Cerebellar cortex (tissue), 1 donor: Measurements from ENCODE around the gene CD163.
A peak's percentile ranks its signal among the peaks of the same experiment; 100 is the strongest.
"Not testable (repeated sequence)": the region's sequence is repeated elsewhere in the genome, so short reads cannot be mapped to it uniquely, and the experiment has no call there.

ENCODE experiments used
- DNase-seq: peaks from one replicate; pipeline ENCODE4 v3.0.0-alpha.2; 2015; ENCODE audit warnings: low spot score

CD163 gene

DNA sequence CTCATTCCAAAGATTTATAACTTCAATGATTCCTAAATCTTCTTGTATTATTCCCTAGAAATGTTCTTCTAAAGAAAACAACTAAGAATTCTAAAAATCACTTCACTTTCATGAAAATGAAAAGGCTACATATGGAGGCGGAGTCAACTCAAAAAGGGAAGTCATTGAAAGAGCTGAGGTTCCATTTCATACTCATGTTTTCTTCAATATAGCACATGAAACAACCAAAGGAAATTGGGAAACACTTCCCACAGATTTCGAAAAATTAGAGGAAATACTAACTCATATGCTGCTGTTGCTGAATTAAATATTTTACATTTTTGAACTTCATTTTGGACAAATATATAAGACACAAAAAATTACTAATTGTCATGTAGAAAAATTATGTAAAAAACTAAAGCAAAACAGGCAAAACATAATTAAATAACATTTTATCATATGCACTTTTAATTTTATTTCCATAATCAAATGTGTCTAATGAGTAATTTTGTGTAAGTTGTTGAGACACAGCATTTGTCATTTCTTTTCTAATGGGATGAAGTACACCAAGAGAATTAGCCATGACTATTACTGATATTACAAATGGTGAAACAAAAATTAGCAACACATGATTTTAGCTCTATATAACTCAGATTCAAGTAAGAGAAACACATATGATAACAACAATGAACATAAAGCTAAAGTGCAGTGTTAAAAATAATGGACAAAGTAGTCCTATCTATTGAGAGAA lies at the start of gene CD163:
Gene CD163 (minus strand): TSS at position 92 of the 730 bp plus-strand sequence. CDS start 87 bp downstream, at position 5.
- no peak for DNase-seq

DNA sequence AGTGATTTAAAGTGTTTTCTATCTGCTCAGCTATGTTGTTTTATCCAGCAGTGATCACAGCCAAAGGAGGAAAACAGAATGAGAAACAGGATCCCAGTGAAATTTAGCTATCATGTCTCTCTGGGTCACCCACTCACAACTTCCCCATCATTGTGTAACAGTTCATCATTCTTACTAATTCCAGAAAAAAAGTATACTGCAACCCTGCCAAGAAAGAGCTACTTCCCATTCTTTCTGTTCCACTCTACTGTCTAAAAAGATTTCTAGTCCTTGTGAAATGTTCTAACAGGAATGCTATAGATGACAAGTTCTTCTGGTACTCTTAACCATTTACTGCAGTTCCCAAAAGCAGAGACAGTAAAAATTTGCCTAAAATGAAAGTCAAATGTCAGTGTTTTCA lies 39.2 kb upstream of the CD163 start:
- no peak for DNase-seq

DNA sequence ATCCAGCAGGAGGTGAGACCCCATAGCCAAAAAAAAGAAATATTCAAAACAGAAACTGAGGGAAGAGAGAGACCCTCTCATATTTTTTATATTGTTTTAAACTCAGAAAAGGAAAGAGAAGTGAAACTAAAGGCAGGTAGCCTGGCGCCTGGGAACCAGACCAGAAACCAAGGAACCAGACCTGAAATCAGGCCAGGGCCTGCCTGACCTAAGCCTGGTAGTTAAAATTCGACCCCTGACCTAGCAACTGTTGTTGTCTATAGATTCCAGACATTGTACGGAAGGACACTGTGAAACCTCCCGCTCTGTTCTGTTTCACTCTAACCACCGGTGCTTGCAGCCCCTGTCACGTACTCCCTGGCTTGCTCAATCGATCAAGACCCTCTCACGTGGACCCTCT lies 38.5 kb upstream of the CD163 start:
- DNase-seq = no peak

DNA sequence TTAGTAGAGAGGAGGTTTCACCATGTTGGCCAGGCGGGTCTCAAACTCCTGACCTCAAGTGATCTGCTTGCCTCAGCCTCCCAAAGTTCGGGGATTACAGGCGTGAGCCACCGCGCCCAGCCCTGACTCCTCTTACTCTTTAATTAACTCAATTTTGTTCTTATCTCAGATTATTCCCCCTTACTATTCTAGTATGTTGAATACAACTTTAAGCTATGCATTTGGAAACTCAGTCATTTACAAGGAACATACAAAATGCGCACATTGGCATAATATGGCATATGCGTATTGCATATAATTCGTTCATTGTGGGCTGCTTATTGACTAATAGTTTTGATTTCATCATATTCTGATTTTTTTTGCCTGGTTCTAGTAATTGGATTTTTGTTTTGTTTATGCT lies 10.8 kb upstream of the CD163 start:
- DNase-seq = no peak

DNA sequence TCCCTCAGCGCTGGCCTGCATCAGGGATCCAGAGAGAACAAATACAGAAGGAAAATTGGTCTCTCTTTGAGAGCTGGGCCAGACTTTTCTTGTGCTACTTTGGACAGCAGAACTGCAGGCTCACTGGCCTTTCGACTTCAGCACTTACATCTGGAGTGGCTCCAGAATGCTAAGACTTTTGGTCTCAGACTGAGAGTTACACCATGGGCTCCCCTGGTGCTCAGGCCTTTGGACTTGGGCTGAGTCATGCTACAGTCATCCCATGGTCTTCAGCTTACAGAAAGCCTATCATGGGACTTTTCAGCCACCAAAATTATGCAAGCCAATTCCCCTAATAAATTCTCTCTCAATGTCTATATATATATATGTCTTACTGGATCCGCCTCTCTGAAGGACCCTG lies 9.0 kb upstream of the CD163 start:
- DNase-seq = no peak

DNA sequence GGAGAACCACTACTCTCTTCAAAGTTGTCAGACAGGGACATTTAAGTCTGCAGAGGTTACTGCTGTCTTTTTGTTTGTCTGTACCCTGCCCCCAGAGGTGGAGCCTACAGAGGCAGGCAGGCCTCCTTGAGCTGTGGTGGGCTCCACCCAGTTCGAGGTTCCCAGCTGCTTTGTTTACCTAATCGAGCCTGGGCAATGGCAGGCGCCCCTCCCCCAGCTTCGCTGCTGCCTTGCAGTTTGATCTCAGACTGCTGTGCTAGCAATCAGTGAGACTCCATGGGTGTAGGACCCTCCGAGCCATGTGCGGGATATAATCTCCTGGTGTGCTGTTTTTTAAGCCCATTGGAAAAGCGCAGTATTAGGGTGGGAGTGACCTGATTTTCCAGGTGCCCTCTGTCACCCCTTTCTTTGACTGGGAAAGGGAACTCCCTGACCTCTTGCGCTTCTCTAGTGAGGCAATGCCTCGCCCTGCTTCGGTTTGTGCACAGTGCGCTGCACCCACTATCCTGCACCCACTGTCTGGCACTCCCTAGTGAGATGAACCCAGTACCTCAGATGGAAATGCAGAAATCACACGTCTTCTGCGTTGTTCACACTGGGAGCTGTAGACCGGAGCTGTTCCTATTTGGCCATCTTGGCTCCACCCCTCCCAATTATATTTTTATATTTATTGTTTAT lies 6.4 kb upstream of the CD163 start:
- DNase-seq = not testable (repeated sequence)

DNA sequence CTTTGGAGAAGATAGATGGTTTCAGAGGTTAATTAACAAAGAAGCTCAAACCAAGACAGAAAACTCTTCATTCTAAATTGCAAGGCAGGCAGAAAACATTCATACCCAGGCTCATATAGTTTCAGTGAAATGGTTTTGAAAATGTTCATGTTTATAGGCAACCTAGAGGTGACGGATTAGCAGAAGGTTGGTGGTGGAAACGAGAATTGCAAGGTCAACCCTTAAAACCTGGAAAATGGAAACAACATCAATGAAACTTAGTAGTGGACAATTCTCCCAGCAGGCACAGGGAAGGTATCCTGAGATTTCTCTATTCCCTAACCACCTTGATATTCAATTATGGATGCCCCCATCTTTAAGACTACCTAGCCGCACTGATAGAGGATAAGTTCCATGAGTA lies 965 bp downstream of the CD163 start:
- DNase-seq = no peak

DNA sequence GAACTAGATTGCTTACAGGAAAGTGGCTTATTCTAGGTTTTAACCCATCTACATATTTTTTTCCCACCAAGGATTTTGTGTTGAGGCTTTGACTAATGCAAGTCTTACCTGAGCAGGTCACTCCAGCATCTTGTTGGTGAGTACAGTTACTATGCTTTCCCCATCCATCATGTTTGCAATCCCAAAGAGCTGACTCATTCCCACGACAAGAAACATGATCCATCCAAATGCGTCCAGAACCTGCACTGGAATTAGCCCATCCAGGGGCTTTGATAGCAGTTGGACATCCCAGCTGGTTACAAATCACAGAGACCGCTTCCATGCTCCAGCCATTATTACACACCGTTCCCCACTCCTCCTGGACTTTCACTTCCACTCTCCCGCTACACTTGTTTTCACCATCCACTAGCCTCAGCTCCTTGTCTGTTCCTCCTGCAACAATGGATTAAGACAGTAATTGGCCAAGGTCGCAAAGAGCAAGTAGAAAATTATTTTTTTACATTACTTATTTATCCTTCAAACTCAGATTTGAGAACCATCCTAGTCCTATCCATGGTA lies 2.5 kb downstream of the CD163 start:
- no peak for DNase-seq

DNA sequence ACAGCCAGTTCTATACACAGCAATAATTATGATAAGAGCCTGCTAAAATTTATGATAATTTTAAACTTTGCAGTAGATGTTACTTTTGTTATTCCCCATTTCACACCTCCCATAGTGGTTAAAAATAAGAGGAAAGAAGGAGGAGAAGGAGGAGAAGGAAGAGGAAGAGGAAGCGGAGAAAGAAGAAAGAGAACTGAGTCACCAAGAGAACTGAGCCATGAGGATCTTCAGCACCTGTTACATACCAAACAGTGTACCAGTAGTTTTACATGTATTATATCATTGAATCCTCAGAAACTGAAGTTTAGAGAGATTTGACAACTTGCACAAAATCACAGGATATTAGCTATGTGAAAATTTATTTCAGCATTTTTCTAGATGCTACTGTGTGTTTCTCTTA lies 3.9 kb downstream of the CD163 start:
- no peak for DNase-seq

DNA sequence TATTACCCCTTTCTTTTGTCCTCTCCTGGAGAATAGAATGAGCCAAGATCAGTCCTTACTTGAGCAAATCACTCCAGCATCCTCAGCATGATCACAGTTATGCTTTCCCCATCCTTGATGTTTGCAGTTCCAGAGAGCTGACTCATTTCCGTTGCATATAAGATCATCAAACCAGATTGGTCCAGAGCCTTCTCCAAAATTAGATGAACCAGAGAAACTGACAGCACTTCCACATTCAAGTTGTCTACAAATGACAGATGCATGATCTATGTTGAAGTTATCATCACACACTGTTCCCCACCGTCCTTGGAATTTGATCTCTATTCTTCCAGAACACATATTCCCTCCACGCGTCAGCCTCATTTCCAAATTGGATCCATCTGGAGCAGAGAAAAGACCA lies 4.8 kb downstream of the CD163 start:
- no peak for DNase-seq

DNA sequence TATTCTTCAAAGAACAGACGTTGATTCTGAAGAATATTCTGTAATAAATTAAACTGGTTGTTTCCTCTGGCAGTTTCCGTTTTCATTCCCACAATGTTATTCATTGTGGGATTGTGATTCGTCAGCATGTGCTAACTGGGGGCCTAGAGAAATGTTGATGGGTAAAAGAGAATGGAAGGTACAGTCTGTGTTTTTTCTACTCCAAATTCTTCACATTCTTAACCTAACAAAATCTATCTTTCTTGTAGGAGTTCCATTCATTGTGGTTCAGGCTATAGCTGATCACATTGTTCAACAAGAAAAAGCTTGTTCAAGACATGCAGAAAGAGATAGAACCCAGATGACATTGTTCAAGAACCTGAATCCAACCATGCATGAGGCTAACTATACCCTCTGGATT lies 5.9 kb downstream of the CD163 start:
- DNase-seq = no peak

DNA sequence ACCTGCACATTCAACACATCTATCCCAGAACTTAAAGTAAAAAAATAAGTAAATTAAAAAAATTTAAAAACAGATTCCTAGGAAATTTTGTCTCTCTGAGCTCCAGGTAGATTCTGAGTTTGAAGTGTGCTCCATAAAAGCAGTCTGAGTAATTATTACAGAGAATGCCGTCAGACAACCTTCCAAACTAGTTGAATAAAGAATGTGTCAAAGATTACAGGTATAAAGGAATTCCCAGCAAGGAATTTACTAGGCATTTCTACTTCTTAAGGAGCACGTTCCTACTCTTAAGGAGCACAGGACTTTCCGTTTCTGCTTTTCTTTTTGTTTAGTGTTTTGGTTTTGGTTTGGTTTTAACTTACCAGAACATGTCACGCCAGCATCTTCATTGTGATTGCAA lies 7.1 kb downstream of the CD163 start:
- no peak for DNase-seq

DNA sequence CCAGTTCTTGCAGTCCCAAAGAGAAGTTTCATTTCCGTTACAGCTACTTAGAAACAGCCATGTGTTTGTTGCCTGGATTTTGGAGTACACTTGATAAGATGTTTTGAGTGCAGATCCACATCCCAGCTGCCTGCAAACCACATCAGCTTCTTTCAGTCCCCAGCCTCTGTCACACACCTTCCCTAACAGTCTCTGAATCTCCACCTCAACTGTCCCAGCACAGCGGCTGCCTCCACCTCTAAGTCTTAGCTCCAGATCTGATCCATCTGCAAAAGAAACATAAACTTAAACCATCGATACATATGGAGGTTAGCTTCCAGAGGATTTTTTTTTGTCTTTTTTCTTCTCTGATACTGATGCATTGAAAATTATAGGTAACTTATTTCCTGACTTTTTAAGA lies 8.4 kb downstream of the CD163 start:
- no peak for DNase-seq

DNA sequence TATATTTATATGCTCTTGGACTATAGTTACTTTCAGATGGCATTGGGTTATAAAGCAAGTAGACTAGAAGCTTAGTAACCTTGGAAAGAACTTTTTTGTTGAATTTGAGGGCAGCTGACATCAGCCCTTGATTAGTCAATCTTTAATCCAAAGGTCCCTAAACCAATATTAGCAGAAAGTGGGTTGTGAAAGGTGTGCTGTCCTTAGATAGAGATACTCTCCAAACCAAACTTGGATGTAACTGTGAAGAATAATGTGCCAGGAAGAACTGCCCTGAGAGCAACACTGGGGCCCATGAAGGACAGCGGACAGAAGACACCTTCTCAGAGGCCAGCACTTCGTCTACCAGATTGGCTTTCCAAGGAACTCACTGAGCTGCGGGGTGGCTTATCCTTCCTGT lies 10.6 kb downstream of the CD163 start:
- DNase-seq = no peak

DNA sequence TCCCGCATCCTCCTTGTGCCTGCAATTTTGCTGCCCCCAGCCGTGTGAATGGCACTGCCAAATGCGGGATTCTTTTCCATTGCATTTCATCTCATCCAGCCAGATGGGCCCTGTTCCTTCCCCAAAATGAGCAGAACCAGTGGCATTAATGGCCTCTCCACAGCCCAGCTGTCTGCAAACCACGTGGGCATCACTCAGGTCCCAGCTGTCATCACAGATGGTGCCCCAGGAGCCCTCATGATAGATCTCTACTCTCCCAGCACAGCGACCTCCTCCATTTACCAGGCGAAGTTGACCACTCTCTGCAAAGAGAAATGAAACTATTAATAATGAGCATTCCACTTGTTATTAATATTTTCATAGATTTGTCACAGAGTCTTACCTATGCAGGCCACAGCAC lies 17.1 kb downstream of the CD163 start:
- DNase-seq = no peak

DNA sequence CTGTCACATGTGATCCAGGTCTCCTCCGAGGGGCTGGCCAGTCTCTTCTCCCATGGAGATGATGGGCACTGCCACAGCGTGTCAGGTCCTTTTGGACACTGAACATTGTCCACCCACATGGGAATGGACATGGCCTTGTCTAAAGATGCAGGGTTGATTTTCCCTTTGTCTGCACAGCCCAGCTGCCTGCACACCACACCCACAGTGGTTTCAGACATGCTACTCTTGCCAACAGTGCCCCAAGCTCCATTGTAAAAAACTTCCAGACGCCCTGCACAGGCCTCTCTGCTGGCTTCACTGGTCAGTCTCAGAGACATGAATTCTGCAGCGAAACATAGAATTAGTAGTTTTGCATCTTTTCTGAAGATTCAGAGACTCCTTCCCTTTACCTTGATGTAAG lies 18.5 kb downstream of the CD163 start:
- no peak for DNase-seq

DNA sequence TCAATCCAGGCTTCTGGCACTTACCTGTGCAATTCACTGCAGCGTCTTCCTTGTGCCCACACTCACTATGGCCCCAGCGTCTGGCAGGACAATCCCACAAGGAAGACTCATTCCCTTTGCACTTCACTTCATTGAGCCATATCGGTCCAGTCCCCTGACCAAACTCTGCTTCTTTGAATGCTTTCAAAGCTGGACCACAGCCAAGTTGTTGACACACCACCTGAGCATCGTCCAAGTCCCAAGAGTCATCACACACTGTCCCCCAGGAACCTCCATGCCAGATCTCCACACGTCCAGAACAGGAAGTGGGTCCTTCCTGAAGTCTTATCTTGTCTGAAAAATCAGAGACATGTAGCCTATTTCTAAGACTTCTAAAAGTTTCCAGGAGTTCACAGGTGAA lies 20.2 kb downstream of the CD163 start:
- no peak for DNase-seq

DNA sequence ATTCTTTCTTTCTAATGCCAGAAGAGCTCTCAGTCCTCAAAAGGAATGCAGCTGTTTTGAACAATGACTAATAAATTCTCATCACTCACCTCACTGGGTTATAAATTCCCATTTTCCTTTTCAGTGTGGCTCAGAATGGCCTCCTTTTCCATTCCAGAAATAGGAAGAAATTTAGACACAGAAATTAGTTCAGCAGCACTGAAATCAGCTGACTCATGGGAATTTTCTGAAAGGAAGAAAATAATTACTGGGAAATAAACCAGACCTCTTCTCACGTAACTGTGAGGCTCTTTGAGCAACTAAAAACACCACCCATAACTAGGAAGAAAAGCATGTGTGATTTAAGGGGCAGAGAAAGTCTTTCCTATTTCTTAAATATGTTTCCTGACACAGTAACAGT lies 23.8 kb downstream of the CD163 start:
- no peak for DNase-seq

DNA sequence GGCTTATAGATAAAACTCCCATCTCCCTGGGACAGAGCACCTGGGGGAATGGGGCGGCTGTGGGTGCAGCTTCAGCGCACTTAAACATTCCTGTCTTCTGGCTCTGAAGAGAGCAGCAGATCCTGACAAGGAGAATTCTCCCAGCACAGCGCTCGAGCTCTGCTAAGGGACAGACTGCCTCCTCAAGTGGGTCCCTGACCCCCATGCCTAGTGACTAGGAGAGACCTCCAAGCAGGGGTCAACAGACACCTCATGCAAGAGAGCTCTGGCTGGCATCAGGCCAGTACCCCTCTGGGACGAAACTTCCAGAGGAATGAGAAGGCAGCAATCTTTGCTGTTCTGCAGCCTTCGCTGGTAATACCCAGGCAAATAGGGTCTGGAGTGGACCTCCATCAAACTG lies 31.5 kb downstream of the CD163 start:
- no peak for DNase-seq

DNA sequence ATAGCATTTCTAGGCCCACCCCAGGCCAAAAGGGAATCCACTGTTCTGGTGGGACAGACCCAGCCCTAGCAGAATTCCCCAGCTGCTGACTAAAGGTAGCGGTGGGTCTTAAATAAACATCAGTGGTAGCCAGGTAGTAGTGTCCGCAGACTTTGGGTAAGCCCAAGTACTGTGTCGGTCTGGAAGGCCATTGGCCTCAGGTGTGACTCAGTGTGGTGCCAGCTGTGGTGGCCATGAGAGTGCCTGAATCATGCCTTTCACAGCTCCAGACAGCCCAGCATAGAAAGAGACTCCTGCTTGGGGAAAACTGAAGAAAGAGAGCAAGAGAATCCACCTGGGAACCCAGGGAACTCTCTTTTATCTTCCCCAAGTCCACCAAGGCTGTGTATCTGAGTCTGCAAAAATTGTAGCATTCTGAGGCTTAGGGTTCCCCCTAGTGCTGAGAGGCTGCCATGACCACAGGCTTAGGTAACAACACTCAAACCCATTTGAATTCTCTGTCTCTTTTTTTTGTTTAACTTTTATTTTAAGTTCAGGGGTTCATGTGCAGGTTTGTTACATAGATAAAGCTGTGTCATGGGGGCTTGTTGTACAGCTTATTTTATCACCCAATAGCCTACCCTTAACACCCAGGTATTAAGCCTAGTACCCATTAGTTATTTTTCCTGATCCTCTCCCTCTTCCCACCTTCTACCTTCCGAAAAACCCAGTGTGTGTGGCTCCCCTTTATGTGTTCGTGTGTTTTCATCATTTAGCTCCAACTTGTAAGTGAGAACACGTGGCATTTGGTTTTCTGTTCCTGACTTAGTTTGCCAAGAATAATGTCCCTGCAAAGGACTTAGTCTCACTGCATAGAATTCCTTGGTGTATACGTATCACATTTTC lies 43.0 kb downstream of the CD163 start:
- DNase-seq = peak; percentile 23

DNA sequence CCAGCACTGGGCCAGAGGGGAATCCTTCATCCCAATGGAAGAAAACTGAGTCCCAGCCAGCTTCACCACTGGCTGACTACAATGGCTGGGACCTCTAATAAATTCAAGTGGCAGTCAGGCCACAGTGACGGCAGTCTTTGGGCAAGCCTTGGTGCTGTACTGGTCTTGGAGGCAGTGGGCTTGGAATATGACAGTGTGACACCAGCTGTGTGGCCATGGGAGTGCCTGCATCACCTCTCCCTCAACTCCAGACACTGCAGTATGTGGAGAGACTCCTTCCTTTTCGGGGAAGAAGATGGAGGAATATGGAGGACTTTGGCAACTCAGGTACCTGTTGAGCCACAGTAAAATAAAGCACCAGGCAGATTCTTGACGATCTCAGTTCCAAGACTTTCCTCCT lies 43.6 kb downstream of the CD163 start:
- no peak for DNase-seq

DNA sequence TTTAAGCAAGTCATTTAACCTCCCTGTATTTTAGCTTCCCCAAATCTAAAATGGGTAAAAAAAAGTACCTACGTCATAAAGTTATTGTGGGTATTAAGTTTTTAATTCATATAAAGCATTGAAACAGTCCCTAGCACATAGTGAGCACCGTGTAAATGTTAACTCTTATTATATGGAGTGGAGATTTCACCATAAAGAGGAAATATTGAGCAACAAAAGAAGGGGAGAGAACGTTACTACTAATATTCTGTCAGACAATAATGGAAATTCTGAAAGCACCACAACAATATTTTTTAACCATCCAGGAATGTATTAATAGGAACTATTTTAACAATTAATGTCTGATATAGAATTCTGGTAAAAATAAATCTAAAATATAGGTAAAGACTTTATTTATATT lies 51.8 kb downstream of the CD163 start:
- no peak for DNase-seq

DNA sequence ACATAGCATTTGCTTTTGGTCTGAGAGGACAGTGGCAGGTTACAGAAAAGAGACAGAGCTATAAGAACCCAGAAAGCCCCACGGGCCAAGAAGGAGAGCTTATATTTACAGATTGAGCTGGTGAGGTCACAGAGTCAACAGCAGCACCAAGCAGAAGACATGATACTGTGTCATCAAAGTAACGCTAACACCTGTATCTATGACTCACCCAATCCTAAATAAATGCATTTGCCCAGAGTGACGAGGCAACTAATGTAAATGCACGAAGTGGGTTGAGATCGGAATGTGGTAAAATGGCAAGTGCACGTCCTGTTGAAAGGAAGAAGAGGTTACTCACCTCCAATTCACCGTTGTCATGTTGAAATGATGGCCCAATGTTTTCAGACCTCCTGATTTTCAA lies 52.9 kb downstream of the CD163 start:
- no peak for DNase-seq
